ENCODE measurements around the gene TMEM240. TPM values are rescaled to one million over a fixed set of nuclear protein-coding genes. Genes with fewer than 3 reads are reported as not detected.
"Not testable (repeated sequence)": the region's sequence is repeated elsewhere in the genome, so short reads cannot be mapped to it uniquely, and the experiment has no call there.

TMEM240 gene
- total RNA-seq, 1 experiment from 2014 or later: not detected

DNA sequence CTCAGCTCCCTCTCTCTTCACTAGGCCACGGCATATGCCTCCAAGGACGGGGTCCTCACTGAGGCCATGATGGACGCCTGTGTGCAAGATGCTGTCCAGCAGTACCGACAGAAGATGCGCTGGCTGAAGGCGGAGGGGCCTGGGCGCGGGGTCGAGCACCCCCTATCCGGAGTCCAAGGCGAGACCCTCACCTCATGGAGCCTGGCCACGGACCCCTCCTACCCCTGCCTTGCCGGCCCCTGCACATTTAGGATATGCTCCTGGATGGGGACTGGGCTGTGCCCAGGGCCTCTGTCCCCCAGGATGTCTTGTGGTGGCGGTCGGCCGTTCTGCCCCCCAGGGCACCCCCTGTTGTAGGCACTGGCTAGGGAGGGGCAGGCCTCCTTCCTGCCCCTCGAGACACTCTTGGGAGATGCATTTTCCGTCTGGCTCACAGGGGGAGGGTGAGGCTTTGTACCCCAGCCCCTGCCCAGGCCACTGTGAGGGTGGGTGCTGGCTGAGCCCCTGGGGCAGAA lies 44.9 kb downstream of the TMEM240 start:
- not testable (repeated sequence) for DNase-seq (ENCODE audit: low read depth)

- DNase-seq (ENCODE audit: low read depth): not testable (repeated sequence)
Observed at GRCh38 chr1:1494311-1494710, 46.1 kb downstream of the TMEM240 start.

GRCh38 chr1:1491601-1492000 lies 48.8 kb downstream of the TMEM240 start:
- DNase-seq (ENCODE audit: low read depth): no peak

DNA sequence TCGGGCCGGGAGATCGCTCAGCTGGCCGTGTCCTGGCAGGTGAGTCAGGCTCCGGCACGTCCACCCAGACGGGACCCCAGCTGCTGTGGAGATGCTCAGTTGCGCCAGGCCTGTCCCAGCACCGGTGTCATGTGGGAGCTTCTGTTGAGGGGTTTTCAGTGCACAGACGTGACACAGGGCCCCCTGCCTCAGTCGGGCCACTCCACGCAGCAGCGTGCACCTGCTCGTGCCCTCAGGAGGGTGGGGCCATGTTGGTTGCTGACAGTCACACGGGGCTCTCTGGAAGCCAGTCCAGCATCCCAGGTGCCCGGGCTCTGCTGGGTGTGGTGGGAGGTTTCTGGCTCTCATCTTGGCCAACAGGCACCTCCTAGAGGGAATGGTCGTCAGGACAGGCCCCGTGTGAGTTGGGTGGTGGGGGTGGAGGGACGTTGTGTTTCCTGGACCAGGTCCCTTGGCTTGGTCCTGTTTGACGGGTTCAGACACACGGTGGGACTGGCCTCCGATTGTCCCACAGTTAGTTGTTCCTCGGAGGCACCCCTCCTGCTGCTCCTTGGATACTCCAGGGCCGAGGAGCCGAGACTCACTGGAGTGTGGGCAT lies 49.7 kb downstream of the TMEM240 start:
- DNase-seq (ENCODE audit: low read depth): no peak

DNA sequence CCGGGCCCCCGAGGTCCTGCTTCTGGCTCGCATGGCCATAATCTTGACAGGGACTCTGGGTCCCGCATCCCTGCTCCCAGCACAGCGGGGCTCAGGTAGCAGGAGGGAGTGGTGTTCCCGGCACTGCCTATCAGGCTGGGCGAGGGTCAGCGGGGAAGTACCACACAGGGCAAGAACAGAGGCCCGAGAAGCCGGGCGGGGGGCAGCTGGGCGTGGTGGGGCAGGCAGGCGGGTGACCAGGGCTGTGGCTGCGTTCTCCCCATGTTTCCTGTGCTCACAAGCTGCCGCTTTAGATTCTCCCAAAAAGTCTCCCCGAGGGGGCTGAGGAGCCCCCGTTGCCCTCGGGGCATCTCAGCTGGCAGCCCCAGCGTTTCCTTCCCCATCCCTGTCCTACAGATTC lies 50.6 kb downstream of the TMEM240 start:
- no peak for DNase-seq (ENCODE audit: low read depth)

DNA sequence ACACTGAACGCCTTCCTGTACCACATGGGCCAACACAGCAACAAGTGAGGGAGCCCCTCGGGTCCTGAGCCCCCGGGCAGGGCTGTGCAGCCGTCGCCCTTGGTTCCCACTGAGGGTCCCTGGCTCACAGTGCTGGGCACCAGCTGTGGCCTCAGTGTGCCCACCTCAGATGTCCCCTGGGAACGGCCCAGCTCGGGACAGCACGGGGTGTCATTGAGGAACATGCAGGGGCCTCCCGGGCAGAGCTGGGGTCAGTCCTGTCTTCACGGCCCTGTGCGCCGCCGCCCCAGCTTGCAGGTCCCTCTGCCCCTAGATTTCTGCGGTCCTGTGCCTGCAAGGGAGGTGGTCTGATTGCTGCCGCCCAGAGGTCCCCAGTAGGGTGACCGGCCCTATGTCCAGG lies 51.2 kb downstream of the TMEM240 start:
- no peak for DNase-seq (ENCODE audit: low read depth)

- DNase-seq (ENCODE audit: low read depth): no peak
Observed at GRCh38 chr1:1487701-1488100, 52.7 kb downstream of the TMEM240 start.

GRCh38 chr1:1485755-1486317 lies 54.6 kb downstream of the TMEM240 start:
- DNase-seq (ENCODE audit: low read depth): not testable (repeated sequence)

- DNase-seq (ENCODE audit: low read depth): not testable (repeated sequence)
Observed at GRCh38 chr1:1484976-1485750, 55.3 kb downstream of the TMEM240 start.

Other genes starting within 250 kb of the TMEM240 start
- gene ACAP3, start 232.7 kb downstream of the TMEM240 start, total RNA-seq (2014; rRNA removed; shearing (Covaris generic)): 10.3 and 19.1 TPM in 2 replicates
- gene PUSL1, start 232.0 kb downstream of the TMEM240 start, total RNA-seq (2014; rRNA removed; shearing (Covaris generic)): 15.7 and 27.4 TPM in 2 replicates
- gene INTS11, start 216.0 kb downstream of the TMEM240 start, total RNA-seq (2014; rRNA removed; shearing (Covaris generic)): 62.6 and 75.4 TPM in 2 replicates
- 18.7 and 23.9 TPM in 2 replicates for gene CPTP, start 215.8 kb downstream of the TMEM240 start, total RNA-seq (2014; rRNA removed; shearing (Covaris generic))
- 0.48 and 0.68 TPM in 2 replicates for gene TAS1R3, start 209.3 kb downstream of the TMEM240 start, total RNA-seq (2014; rRNA removed; shearing (Covaris generic))
- gene DVL1, start 191.2 kb downstream of the TMEM240 start, total RNA-seq (2014; rRNA removed; shearing (Covaris generic)): 24.0 and 36.5 TPM in 2 replicates
- 4.0 and 4.1 TPM in 2 replicates for gene MXRA8, start 182.1 kb downstream of the TMEM240 start, total RNA-seq (2014; rRNA removed; shearing (Covaris generic))
- 141 and 204 TPM in 2 replicates for gene AURKAIP1, start 165.4 kb downstream of the TMEM240 start, total RNA-seq (2014; rRNA removed; shearing (Covaris generic))
- gene CCNL2, start 141.3 kb downstream of the TMEM240 start, total RNA-seq (2014; rRNA removed; shearing (Covaris generic)): 62.8 and 66.2 TPM in 2 replicates
- gene MRPL20, start 133.3 kb downstream of the TMEM240 start, total RNA-seq (2014; rRNA removed; shearing (Covaris generic)): 227 and 241 TPM in 2 replicates
- not detected in 2 replicates for gene ANKRD65, start 119.3 kb downstream of the TMEM240 start, total RNA-seq (2014; rRNA removed; shearing (Covaris generic))
- gene VWA1, start 104.9 kb downstream of the TMEM240 start, total RNA-seq (2014; rRNA removed; shearing (Covaris generic)): 5.6 and 5.7 TPM in 2 replicates
- not detected in 2 replicates for gene ATAD3C, start 90.9 kb downstream of the TMEM240 start, total RNA-seq (2014; rRNA removed; shearing (Covaris generic))
- 11.3 and 15.9 TPM in 2 replicates for gene ATAD3B, start 68.9 kb downstream of the TMEM240 start, total RNA-seq (2014; rRNA removed; shearing (Covaris generic))
- gene ATAD3A, start 28.5 kb downstream of the TMEM240 start, total RNA-seq (2014; rRNA removed; shearing (Covaris generic)): 24.9 and 39.2 TPM in 2 replicates
- 77.3 and 86.5 TPM in 2 replicates for gene SSU72, start 34.2 kb upstream of the TMEM240 start, total RNA-seq (2014; rRNA removed; shearing (Covaris generic))
- 3.4 and 3.6 TPM in 2 replicates for gene FNDC10, start 59.5 kb upstream of the TMEM240 start, total RNA-seq (2014; rRNA removed; shearing (Covaris generic))
- gene MIB2, start 74.9 kb upstream of the TMEM240 start, total RNA-seq (2014; rRNA removed; shearing (Covaris generic)): 12.0 and 18.4 TPM in 2 replicates
- gene MMP23B, start 91.5 kb upstream of the TMEM240 start, total RNA-seq (2014; rRNA removed; shearing (Covaris generic)): 0.24 TPM in 1 of 2 replicates, not detected in the other
- gene CDK11B, start 118.4 kb upstream of the TMEM240 start, total RNA-seq (2014; rRNA removed; shearing (Covaris generic)): 10.0 and 10.7 TPM in 2 replicates
- 10.1 and 10.9 TPM in 2 replicates for gene SLC35E2B, start 152.2 kb upstream of the TMEM240 start, total RNA-seq (2014; rRNA removed; shearing (Covaris generic))
- gene CDK11A, start 183.7 kb upstream of the TMEM240 start, total RNA-seq (2014; rRNA removed; shearing (Covaris generic)): 4.4 and 8.1 TPM in 2 replicates
- 24.0 and 30.3 TPM in 2 replicates for gene NADK, start 237.8 kb upstream of the TMEM240 start, total RNA-seq (2014; rRNA removed; shearing (Covaris generic))

All from RPMI7951 (cell line).